ENCODE results near the gene CD96. TPM values are rescaled to one million over a fixed set of nuclear protein-coding genes. Genes with fewer than 3 reads are reported as not detected.

CD96 gene
- total RNA-seq, 1 donor from 2014 or later, result 9.5 TPM

GRCh38 chr3:111652492-111653180 lies 110.6 kb downstream of the CD96 start:
- no peak for DNase-seq
- H3K27ac ChIP-seq, result no peak overlapping the region
- intact Hi-C loops (cut with DNase I), result no loop called here
- H3K4me1 ChIP-seq, result no peaks in the 10 kb centered on the region
- TF ChIP-seq, protein P1, sequence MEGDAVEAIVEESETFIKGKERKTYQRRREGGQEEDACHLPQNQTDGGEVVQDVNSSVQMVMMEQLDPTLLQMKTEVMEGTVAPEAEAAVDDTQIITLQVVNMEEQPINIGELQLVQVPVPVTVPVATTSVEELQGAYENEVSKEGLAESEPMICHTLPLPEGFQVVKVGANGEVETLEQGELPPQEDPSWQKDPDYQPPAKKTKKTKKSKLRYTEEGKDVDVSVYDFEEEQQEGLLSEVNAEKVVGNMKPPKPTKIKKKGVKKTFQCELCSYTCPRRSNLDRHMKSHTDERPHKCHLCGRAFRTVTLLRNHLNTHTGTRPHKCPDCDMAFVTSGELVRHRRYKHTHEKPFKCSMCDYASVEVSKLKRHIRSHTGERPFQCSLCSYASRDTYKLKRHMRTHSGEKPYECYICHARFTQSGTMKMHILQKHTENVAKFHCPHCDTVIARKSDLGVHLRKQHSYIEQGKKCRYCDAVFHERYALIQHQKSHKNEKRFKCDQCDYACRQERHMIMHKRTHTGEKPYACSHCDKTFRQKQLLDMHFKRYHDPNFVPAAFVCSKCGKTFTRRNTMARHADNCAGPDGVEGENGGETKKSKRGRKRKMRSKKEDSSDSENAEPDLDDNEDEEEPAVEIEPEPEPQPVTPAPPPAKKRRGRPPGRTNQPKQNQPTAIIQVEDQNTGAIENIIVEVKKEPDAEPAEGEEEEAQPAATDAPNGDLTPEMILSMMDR (IDR thresholded peaks at IDR 0.05), result no peak
- no peak for ATAC-seq
- H3K9me3 ChIP-seq, result no peaks in the 10 kb centered on the region
- no peak overlapping the region for H3K4me3 ChIP-seq
- no peaks in the 10 kb centered on the region for H3K36me3 ChIP-seq
- H3K27me3 ChIP-seq, result no peaks in the 10 kb centered on the region

GRCh38 chr3:111653766-111654165 lies 111.8 kb downstream of the CD96 start:
- H3K27ac ChIP-seq, result no peak overlapping the region
- no peaks in the 10 kb centered on the region for H3K4me1 ChIP-seq
- intact Hi-C loops (cut with DNase I), result no loop called here
- DNase-seq, result no peak
- H3K36me3 ChIP-seq, result no peaks in the 10 kb centered on the region
- TF ChIP-seq, protein P1 (IDR thresholded peaks at IDR 0.05), result no peak
- H3K27me3 ChIP-seq, result no peaks in the 10 kb centered on the region
- no peak for ATAC-seq
- H3K4me3 ChIP-seq, result no peak overlapping the region
- H3K9me3 ChIP-seq, result no peaks in the 10 kb centered on the region

DNA sequence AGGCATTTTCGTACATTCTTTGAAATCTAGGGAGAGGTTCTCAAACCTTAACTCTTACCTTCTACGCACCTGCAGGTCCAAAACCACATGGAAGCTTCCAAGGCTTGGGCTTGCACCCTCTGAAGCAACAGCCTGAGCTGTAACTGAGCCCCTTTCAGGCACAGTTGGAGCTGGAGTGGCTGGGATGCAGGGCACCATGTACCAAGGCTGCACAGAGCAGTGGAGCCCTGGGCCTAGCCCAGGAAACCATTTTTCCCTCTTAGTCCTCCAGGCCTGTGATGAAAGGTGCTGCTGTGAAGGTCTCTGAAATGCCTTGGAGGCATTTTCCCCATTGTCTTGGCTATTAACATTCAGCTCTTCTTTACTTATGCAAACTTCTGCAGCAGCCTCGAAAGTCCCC lies 120.0 kb downstream of the CD96 start:
- H3K36me3 ChIP-seq, result no peaks in the 10 kb centered on the region
- H3K9me3 ChIP-seq, result no peaks in the 10 kb centered on the region
- H3K27ac ChIP-seq, result no peak overlapping the region
- TF ChIP-seq, protein P1 (IDR thresholded peaks at IDR 0.05), result no peak
- H3K27me3 ChIP-seq, result no peaks in the 10 kb centered on the region
- no peak for ATAC-seq
- DNase-seq, result no peak
- intact Hi-C loops (cut with DNase I), result no loop called here
- no peaks in the 10 kb centered on the region for H3K4me1 ChIP-seq
- H3K4me3 ChIP-seq, result no peak overlapping the region

- Histone ChIP-seq H3K9me3 (no peaks in the 10 kb centered on the region), H3K4me1 (no peaks in the 10 kb centered on the region), H3K36me3 (no peaks in the 10 kb centered on the region), H3K4me3 (no peak overlapping the region), H3K27me3 (no peaks in the 10 kb centered on the region), H3K27ac (no peak overlapping the region)
- ATAC-seq (no peak), DNase-seq (no peak)
- TF ChIP-seq, protein P1 (IDR thresholded peaks at IDR 0.05), result no peak
- intact Hi-C loops (cut with DNase I), result no loop called here
Observed at GRCh38 chr3:111662907-111663306, 120.9 kb downstream of the CD96 start.

- intact Hi-C loops (cut with DNase I), result no loop called here
- TF ChIP-seq, protein P1 (IDR thresholded peaks at IDR 0.05), result no peak
Observed at GRCh38 chr3:111666041-111666735, 124.2 kb downstream of the CD96 start.

More at GRCh38 chr3:111666041-111666735, 124.2 kb downstream of the CD96 start:
- Histone ChIP-seq H3K27ac (no peak overlapping the region), H3K36me3 (no peaks in the 10 kb centered on the region), H3K9me3 (no peaks in the 10 kb centered on the region), H3K4me3 (no peak overlapping the region), H3K27me3 (no peaks in the 10 kb centered on the region), H3K4me1 (peaks cover 14% of the 10 kb centered on the region)
- ATAC-seq, result no peak
- DNase-seq, result no peak

Data from upper lobe of right lung (tissue), 1 donor.